ENCODE results near the gene HSF2BP. TPM values are rescaled to one million over a fixed set of nuclear protein-coding genes. Genes with fewer than 3 reads are reported as not detected.

HSF2BP gene
- total RNA-seq, 1 experiment from 2014 or later: 1.5 TPM

DNA sequence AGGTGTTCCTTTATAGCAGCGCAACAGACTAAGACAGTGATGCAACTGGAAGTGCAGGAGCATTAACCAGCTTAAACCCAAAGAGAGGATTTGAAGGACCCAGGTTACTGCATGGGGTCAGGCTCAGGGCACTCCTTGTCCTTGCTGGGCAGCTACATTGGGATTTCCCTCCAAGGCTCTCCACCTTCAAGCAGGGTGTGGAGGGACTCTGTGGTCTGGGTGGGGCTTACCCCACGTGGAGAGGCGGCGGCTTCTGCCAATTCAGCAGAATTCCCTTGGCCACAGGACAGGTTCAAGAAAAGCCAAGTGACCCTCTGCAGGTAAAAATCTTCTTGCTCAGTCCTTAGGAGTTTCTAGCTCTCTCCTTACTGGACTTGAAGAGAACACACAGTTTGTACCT, 6.6 kb upstream of the HSF2BP start:
- H3K36me3 Mint-ChIP-seq (ENCODE audit: insufficient read depth, unreplicated experiment): peaks cover 19% of the 10 kb centered on the region
- CTCF ChIA-PET: no interaction called here
- no peak overlapping the region for H3K27ac Mint-ChIP-seq (ENCODE audit: unreplicated experiment)
- no peak overlapping the region for H3K4me3 Mint-ChIP-seq (ENCODE audit: low read depth, unreplicated experiment)
- no peaks in the 10 kb centered on the region for H3K27me3 Mint-ChIP-seq (ENCODE audit: unreplicated experiment)
- peaks cover 13% of the 10 kb centered on the region for H3K4me1 Mint-ChIP-seq (ENCODE audit: low read depth, unreplicated experiment)
- TF ChIP-seq, protein P1, sequence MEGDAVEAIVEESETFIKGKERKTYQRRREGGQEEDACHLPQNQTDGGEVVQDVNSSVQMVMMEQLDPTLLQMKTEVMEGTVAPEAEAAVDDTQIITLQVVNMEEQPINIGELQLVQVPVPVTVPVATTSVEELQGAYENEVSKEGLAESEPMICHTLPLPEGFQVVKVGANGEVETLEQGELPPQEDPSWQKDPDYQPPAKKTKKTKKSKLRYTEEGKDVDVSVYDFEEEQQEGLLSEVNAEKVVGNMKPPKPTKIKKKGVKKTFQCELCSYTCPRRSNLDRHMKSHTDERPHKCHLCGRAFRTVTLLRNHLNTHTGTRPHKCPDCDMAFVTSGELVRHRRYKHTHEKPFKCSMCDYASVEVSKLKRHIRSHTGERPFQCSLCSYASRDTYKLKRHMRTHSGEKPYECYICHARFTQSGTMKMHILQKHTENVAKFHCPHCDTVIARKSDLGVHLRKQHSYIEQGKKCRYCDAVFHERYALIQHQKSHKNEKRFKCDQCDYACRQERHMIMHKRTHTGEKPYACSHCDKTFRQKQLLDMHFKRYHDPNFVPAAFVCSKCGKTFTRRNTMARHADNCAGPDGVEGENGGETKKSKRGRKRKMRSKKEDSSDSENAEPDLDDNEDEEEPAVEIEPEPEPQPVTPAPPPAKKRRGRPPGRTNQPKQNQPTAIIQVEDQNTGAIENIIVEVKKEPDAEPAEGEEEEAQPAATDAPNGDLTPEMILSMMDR (IDR thresholded peaks at IDR 0.05; ENCODE audit: unreplicated experiment): no peak
- no peaks in the 10 kb centered on the region for H3K9me3 Mint-ChIP-seq (ENCODE audit: low read depth, unreplicated experiment)
- intact Hi-C loops (cut with micrococcal nuclease; ENCODE audit: unreplicated experiment): no loop called here
- no peak for DNase-seq
- BruUV-seq (replicated peaks): no TSS peak

- DNase-seq: no peak
- Mint-ChIP-seq H3K9me3 (ENCODE audit: low read depth, unreplicated experiment) (no peaks in the 10 kb centered on the region), H3K4me3 (ENCODE audit: low read depth, unreplicated experiment) (no peak overlapping the region), H3K36me3 (ENCODE audit: insufficient read depth, unreplicated experiment) (peaks cover 28% of the 10 kb centered on the region), H3K27me3 (ENCODE audit: unreplicated experiment) (no peaks in the 10 kb centered on the region), H3K27ac (ENCODE audit: unreplicated experiment) (no peak overlapping the region), H3K4me1 (ENCODE audit: low read depth, unreplicated experiment) (peaks cover 13% of the 10 kb centered on the region)
- CTCF ChIA-PET: no interaction called here
- intact Hi-C loops (cut with micrococcal nuclease; ENCODE audit: unreplicated experiment): no loop called here
- no TSS peak for BruUV-seq (replicated peaks)
- TF ChIP-seq, protein P1 (IDR thresholded peaks at IDR 0.05; ENCODE audit: unreplicated experiment): no peak
These were observed 5.1 kb upstream of the HSF2BP start for GRCh38 chr21:43664358-43664757.

GRCh38 chr21:43663033-43663432, 3.7 kb upstream of the HSF2BP start:
- no peak overlapping the region for H3K4me3 Mint-ChIP-seq (ENCODE audit: low read depth, unreplicated experiment)
- BruUV-seq (replicated peaks): no TSS peak
- H3K4me1 Mint-ChIP-seq (ENCODE audit: low read depth, unreplicated experiment): peaks cover 13% of the 10 kb centered on the region
- CTCF ChIA-PET: no interaction called here
- H3K27me3 Mint-ChIP-seq (ENCODE audit: unreplicated experiment): no peaks in the 10 kb centered on the region
- H3K27ac Mint-ChIP-seq (ENCODE audit: unreplicated experiment): no peak overlapping the region
- H3K36me3 Mint-ChIP-seq (ENCODE audit: insufficient read depth, unreplicated experiment): peaks cover 32% of the 10 kb centered on the region
- H3K9me3 Mint-ChIP-seq (ENCODE audit: low read depth, unreplicated experiment): no peaks in the 10 kb centered on the region
- DNase-seq: no peak
- TF ChIP-seq, protein P1 (IDR thresholded peaks at IDR 0.05; ENCODE audit: unreplicated experiment): no peak
- intact Hi-C loops (cut with micrococcal nuclease; ENCODE audit: unreplicated experiment): no loop called here

- peaks cover 13% of the 10 kb centered on the region for H3K4me1 Mint-ChIP-seq (ENCODE audit: low read depth, unreplicated experiment)
- TF ChIP-seq, protein P1 (IDR thresholded peaks at IDR 0.05; ENCODE audit: unreplicated experiment): no peak
- CTCF ChIA-PET: no interaction called here
- peaks cover 29% of the 10 kb centered on the region for H3K36me3 Mint-ChIP-seq (ENCODE audit: insufficient read depth, unreplicated experiment)
- no peak for DNase-seq
- intact Hi-C loops (cut with micrococcal nuclease; ENCODE audit: unreplicated experiment): no loop called here
- H3K27ac Mint-ChIP-seq (ENCODE audit: unreplicated experiment): no peak overlapping the region
- no peaks in the 10 kb centered on the region for H3K27me3 Mint-ChIP-seq (ENCODE audit: unreplicated experiment)
- H3K4me3 Mint-ChIP-seq (ENCODE audit: low read depth, unreplicated experiment): no peak overlapping the region
- H3K9me3 Mint-ChIP-seq (ENCODE audit: low read depth, unreplicated experiment): no peaks in the 10 kb centered on the region
- BruUV-seq (replicated peaks): no TSS peak
These were observed 3.0 kb upstream of the HSF2BP start for GRCh38 chr21:43662286-43662685.

Measured in Calu3 (cell line).